Liver (tissue), 9 donors: ENCODE data around the gene NAA16. TPM values are rescaled to one million over a fixed set of nuclear protein-coding genes. Genes with fewer than 3 reads are reported as not detected.

Experiments
- DNase-seq: peaks from one replicate; pipeline ENCODE4 v3.0.0-alpha.2; 2017; ENCODE audit warnings: low spot score
- H3K27ac ChIP-seq, 2 donors: one replicate each; pipeline ENCODE4 v1.7.0; 2013; ENCODE audit warnings: inconsistent platforms in 2 of 2, low read length in 2 of 2, control low read depth in 1 of 2, low read depth in 1 of 2, mild to moderate bottlenecking in 1 of 2
- H3K27me3 ChIP-seq, 4 donors: one replicate each; pipeline versions ENCODE4 v1.6.1 to v1.7.0; 2013; ENCODE audit warnings: low read length in 3 of 4, inconsistent platforms in 1 of 4, mild to moderate bottlenecking in 1 of 4, moderate library complexity in 1 of 4; ENCODE audit not compliant: control insufficient read depth in 4 of 4, insufficient read depth in 4 of 4
- H3K36me3 ChIP-seq, 4 donors: one replicate each; pipeline versions ENCODE4 v1.6.1 to v1.7.0; 2013; ENCODE audit warnings: low read length in 3 of 4, mild to moderate bottlenecking in 3 of 4, low read depth in 1 of 4, moderate library complexity in 1 of 4; ENCODE audit not compliant: control insufficient read depth in 4 of 4, insufficient read depth in 3 of 4
- H3K4me1 ChIP-seq, 4 donors: one replicate each; pipeline versions ENCODE4 v1.6.1 to v1.7.0; 2013; ENCODE audit warnings: low read length in 3 of 4, mild to moderate bottlenecking in 3 of 4, moderate library complexity in 1 of 4; ENCODE audit not compliant: control insufficient read depth in 4 of 4, insufficient read depth in 4 of 4
- H3K4me3 ChIP-seq, 3 donors: one replicate each; pipeline versions ENCODE4 v1.6.1 to v1.7.0; 2013; ENCODE audit warnings: low read length in 3 of 3, control low read depth in 1 of 3, low read depth in 1 of 3, mild to moderate bottlenecking in 1 of 3
- H3K9ac ChIP-seq, 2 donors: one replicate each; pipeline ENCODE4 v1.7.0; 2013; ENCODE audit warnings: low read length in 2 of 2, mild to moderate bottlenecking in 2 of 2, moderate library complexity in 2 of 2, control low read depth in 1 of 2, low read depth in 1 of 2
- H3K9me3 ChIP-seq, 4 donors: one replicate each; pipeline versions ENCODE4 v1.6.1 to v1.7.0; 2013; ENCODE audit warnings: low read length in 3 of 4; ENCODE audit not compliant: control insufficient read depth in 4 of 4
- EGR1 ChIP-seq, 2 donors: IDR thresholded peaks; 2 replicates each; pipeline ENCODE4 v1.6.1; 2016 to 2018; ENCODE audit warnings: antibody characterized with exemption in 2 of 2, low read depth in 2 of 2
- FOXA1 ChIP-seq: IDR thresholded peaks from 2 replicates; pipeline ENCODE4 v1.6.1; 2016; ENCODE audit warnings: antibody characterized with exemption
- FOXA2 ChIP-seq: IDR thresholded peaks from 2 replicates; pipeline ENCODE4 v1.6.1; 2016; ENCODE audit warnings: antibody characterized with exemption
- GABPA ChIP-seq, 2 donors: IDR thresholded peaks in 1 of 2; conservative IDR thresholded peaks in 1 of 2; 2 replicates each; pipeline ENCODE4 v1.6.1; 2016; ENCODE audit warnings: antibody characterized with exemption in 2 of 2, mild to moderate bottlenecking in 1 of 2, moderate library complexity in 1 of 2
- HNF4A ChIP-seq, 2 donors: conservative IDR thresholded peaks; 2 replicates each; pipeline ENCODE4 v1.6.1; 2016; ENCODE audit warnings: antibody characterized with exemption in 2 of 2, mild to moderate bottlenecking in 2 of 2
- HNF4G ChIP-seq: IDR thresholded peaks from 2 replicates; pipeline ENCODE4 v1.6.1; 2016; ENCODE audit warnings: antibody characterized with exemption
- JUND ChIP-seq, 2 donors: IDR thresholded peaks; 2 replicates each; pipeline ENCODE4 v1.6.1; 2016; ENCODE audit warnings: antibody characterized with exemption in 2 of 2
- NR2F2 ChIP-seq: IDR thresholded peaks from 2 replicates; pipeline ENCODE4 v1.6.1; 2016; ENCODE audit warnings: antibody characterized with exemption
- RAD21 ChIP-seq, 2 donors: IDR thresholded peaks; 2 replicates each; pipeline ENCODE4 v1.6.1; 2016; ENCODE audit warnings: antibody characterized with exemption in 2 of 2, mild to moderate bottlenecking in 2 of 2
- RXRA ChIP-seq, 2 donors: IDR thresholded peaks; 2 replicates each; pipeline ENCODE4 v1.6.1; 2017 to 2018; ENCODE audit warnings: antibody characterized with exemption in 2 of 2, mild to moderate bottlenecking in 1 of 2
- SP1 ChIP-seq: IDR thresholded peaks from 2 replicates; pipeline ENCODE4 v1.6.1; 2018; ENCODE audit warnings: antibody characterized with exemption, mild to moderate bottlenecking
- TAF1 ChIP-seq: conservative IDR thresholded peaks from 2 replicates; pipeline ENCODE4 v1.6.1; 2016; ENCODE audit warnings: antibody characterized with exemption, mild to moderate bottlenecking
- YY1 ChIP-seq: IDR thresholded peaks from 2 replicates; pipeline ENCODE4 v1.6.1; 2016; ENCODE audit warnings: antibody characterized with exemption, mild to moderate bottlenecking
- WGBS: extraction: QIAGEN DNeasy Blood & Tissue Kit; methylation state at CpG from one replicate; pipeline ENCODE4 v1.1.7; 2013; 5-methylcytosine and 5-hydroxymethylcytosine counted together
- polyA plus RNA-seq, 2 donors: library from polyadenylated mRNA; stranded (reverse) in 1 of 2; unstranded in 1 of 2; fragments of 200-250 nt in 1 of 2; fragments of >200 nt in 1 of 2; fragmentation: Nextera tagmentation in 1 of 2; extraction: Ambion mirVana in 1 of 2; gene quantifications; one replicate each; pipeline versions ENCODE4 v1.2.1 to v1.2.3, GENCODE V29; 2013 to 2015
- total RNA-seq, 2 donors: library from RNA; depleted of rRNA; stranded (reverse); fragments of >200 nt; gene quantifications; one replicate each; pipeline ENCODE4 v1.2.3, GENCODE V29; 2014
- TF ChIP-seq, protein P1 (sequence below): IDR thresholded peaks from 2 replicates; pipeline ENCODE4 v1.6.1; 2016; ENCODE audit warnings: antibody characterized with exemption
- TF ChIP-seq, protein P2 (sequence below): IDR thresholded peaks from 2 replicates; pipeline ENCODE4 v1.6.1; 2016; ENCODE audit warnings: antibody characterized with exemption
- TF ChIP-seq, protein P3 (sequence below): fragments of 150-350 bp; IDR thresholded peaks from 2 replicates; pipeline ENCODE4 v1.5.1; 2017; ENCODE audit warnings: improper control_type of control experiment, low read depth, low read length; ENCODE audit not compliant: missing input control
- donor health status: healthy.
- donor health status: healthy.
- donor health status: healthy.
- donor health status: healthy.
- donor health status: healthy.

NAA16 gene
- total and polyA plus RNA-seq, 4 donors, result 2.6 to 11.5 (median 9.2) TPM

- Histone ChIP-seq H3K9ac (no peak overlapping the region), H3K36me3 (no peaks in the 10 kb centered on the region), H3K27ac (no peak overlapping the region), H3K4me3 (no peak overlapping the region), H3K4me1 (no peaks in the 10 kb centered on the region), H3K9me3 (peaks cover 0 to 3% (median 0%) of the 10 kb centered on the region in 4 donors), H3K27me3 (no peaks in the 10 kb centered on the region)
- WGBS, result 75% methylated on average over 6 of the region's 6 CpGs
- DNase-seq, result no peak
- TF ChIP-seq YY1, result no peak
- TF ChIP-seq RAD21 (IDR thresholded peaks at IDR 0.05), result no peak
- TF ChIP-seq HNF4G, result no peak
- no peak for TF ChIP-seq EGR1 (IDR thresholded peaks at IDR 0.05; ENCODE audit: low read depth in 2 of 2)
- no peak for TF ChIP-seq FOXA2
- TF ChIP-seq, protein P1, sequence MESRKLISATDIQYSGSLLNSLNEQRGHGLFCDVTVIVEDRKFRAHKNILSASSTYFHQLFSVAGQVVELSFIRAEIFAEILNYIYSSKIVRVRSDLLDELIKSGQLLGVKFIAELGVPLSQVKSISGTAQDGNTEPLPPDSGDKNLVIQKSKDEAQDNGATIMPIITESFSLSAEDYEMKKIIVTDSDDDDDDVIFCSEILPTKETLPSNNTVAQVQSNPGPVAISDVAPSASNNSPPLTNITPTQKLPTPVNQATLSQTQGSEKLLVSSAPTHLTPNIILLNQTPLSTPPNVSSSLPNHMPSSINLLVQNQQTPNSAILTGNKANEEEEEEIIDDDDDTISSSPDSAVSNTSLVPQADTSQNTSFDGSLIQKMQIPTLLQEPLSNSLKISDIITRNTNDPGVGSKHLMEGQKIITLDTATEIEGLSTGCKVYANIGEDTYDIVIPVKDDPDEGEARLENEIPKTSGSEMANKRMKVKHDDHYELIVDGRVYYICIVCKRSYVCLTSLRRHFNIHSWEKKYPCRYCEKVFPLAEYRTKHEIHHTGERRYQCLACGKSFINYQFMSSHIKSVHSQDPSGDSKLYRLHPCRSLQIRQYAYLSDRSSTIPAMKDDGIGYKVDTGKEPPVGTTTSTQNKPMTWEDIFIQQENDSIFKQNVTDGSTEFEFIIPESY, result no peak
- TF ChIP-seq, protein P2, sequence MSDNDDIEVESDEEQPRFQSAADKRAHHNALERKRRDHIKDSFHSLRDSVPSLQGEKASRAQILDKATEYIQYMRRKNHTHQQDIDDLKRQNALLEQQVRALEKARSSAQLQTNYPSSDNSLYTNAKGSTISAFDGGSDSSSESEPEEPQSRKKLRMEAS, result no peak
- no peak for TF ChIP-seq TAF1
- no peak for TF ChIP-seq FOXA1
- no peak for TF ChIP-seq RXRA (IDR thresholded peaks at IDR 0.05)
- TF ChIP-seq HNF4A (conservative IDR thresholded peaks at IDR 0.05), result no peak
These were observed 39.4 kb upstream of the NAA16 start for GRCh38 chr13:41271456-41272285.

DNA sequence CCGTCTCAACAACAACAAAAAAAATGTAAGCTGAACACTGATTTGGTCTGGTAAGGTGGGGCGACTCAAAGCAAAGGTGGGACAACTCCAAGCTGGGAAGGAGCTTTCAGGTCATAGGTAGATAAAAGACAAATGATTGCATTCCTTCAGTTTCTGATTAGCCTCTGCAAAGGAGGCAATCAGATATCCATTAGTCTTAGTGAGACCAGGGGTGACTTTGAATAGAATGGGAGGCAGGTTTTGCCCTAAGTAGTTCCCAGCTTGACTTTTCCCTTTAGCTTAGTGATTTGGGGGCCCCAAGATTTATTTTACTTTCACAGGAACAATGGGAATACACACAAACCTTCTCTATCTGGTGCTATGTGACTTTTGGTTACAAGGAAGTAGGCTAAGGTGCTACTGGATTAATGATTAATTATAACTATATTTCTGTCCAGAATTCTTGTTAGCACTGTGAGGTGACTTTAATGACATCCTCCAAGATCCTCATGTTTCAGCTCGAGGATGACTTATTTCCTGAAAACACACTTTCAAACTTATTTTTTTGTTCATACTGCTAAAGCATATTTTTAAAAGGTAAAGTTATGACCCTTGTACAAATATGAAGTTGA lies 37.1 kb upstream of the NAA16 start:
- 86% methylated on average over 3 of the region's 3 CpGs for WGBS
- Histone ChIP-seq H3K27me3 (no peaks in the 10 kb centered on the region), H3K36me3 (no peaks in the 10 kb centered on the region), H3K9ac (no peak overlapping the region), H3K4me1 (no peaks in the 10 kb centered on the region), H3K4me3 (no peak overlapping the region), H3K27ac (no peak overlapping the region), H3K9me3 (peaks cover 0 to 3% (median 0%) of the 10 kb centered on the region in 4 donors)
- no peak for DNase-seq
- TF ChIP-seq, protein P2, result no peak
- TF ChIP-seq FOXA1 (no peak), RAD21 (IDR thresholded peaks at IDR 0.05) (no peak), HNF4A (conservative IDR thresholded peaks at IDR 0.05) (no peak), RXRA (IDR thresholded peaks at IDR 0.05) (no peak), FOXA2 (no peak)

DNA sequence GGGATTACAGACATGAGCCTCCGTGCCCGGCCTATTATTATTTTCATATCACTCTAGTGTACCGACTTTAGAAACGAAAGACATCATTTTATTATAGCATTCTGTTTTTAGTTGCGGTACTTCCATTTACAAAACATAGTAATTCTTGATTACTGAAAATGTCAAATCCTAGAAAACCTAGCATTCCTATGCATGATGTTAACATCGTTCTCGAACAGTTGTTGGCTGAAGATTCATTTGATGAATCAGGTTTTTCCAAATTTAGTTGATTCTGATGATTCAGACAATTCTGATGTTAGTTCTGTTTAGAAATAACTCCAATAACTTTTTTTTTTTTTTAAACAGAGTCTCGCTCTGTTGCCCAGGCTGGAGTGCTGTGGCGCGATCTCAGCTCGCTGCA lies 36.2 kb upstream of the NAA16 start:
- whole genome bisulfite sequencing, result 98% methylated on average over 11 of the region's 11 CpGs
- no peak for TF ChIP-seq JUND (IDR thresholded peaks at IDR 0.05)
- TF ChIP-seq HNF4A (conservative IDR thresholded peaks at IDR 0.05), result no peak
- no peak for TF ChIP-seq YY1
- TF ChIP-seq, protein P3, sequence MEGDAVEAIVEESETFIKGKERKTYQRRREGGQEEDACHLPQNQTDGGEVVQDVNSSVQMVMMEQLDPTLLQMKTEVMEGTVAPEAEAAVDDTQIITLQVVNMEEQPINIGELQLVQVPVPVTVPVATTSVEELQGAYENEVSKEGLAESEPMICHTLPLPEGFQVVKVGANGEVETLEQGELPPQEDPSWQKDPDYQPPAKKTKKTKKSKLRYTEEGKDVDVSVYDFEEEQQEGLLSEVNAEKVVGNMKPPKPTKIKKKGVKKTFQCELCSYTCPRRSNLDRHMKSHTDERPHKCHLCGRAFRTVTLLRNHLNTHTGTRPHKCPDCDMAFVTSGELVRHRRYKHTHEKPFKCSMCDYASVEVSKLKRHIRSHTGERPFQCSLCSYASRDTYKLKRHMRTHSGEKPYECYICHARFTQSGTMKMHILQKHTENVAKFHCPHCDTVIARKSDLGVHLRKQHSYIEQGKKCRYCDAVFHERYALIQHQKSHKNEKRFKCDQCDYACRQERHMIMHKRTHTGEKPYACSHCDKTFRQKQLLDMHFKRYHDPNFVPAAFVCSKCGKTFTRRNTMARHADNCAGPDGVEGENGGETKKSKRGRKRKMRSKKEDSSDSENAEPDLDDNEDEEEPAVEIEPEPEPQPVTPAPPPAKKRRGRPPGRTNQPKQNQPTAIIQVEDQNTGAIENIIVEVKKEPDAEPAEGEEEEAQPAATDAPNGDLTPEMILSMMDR, result no peak
- TF ChIP-seq FOXA2, result no peak
- TF ChIP-seq NR2F2, result no peak
- TF ChIP-seq HNF4G, result no peak
- TF ChIP-seq, protein P2, result no peak
- no peak for TF ChIP-seq FOXA1
- TF ChIP-seq SP1, result no peak
- TF ChIP-seq GABPA (IDR thresholded peaks at IDR 0.05 in 1 of 2, conservative IDR thresholded peaks at IDR 0.05 in 1 of 2), result no peak
- no peak for TF ChIP-seq RXRA (IDR thresholded peaks at IDR 0.05)
- no peak for TF ChIP-seq RAD21 (IDR thresholded peaks at IDR 0.05)
- Histone ChIP-seq H3K9me3 (no peaks in the 10 kb centered on the region), H3K4me3 (no peak overlapping the region), H3K36me3 (no peaks in the 10 kb centered on the region), H3K27me3 (no peaks in the 10 kb centered on the region), H3K4me1 (no peaks in the 10 kb centered on the region), H3K9ac (no peak overlapping the region), H3K27ac (no peak overlapping the region)
- no peak for DNase-seq
